ENCODE measurements around the gene GRIK2.
A peak's percentile ranks its signal among the peaks of the same experiment; 100 is the strongest.

GRIK2 gene

GRCh38 chr6:101728956-101729355, 335.4 kb downstream of the GRIK2 start:
- no peak for DNase-seq

- DNase-seq, result no peak
Observed at GRCh38 chr6:101730954-101731353, 337.4 kb downstream of the GRIK2 start.

GRCh38 chr6:101733899-101734298, 340.4 kb downstream of the GRIK2 start:
- DNase-seq, result no peak

GRCh38 chr6:101738481-101738880, 345.0 kb downstream of the GRIK2 start:
- DNase-seq, result no peak

- DNase-seq, result no peak
Observed at GRCh38 chr6:101740631-101741030, 347.1 kb downstream of the GRIK2 start.

- DNase-seq, result no peak
Observed at GRCh38 chr6:101741474-101742171, 348.1 kb downstream of the GRIK2 start.

- no peak for DNase-seq
Observed at GRCh38 chr6:101747160-101747559, 353.7 kb downstream of the GRIK2 start.

GRCh38 chr6:101747716-101748115, 354.2 kb downstream of the GRIK2 start:
- no peak for DNase-seq

GRCh38 chr6:101755931-101756330, 362.4 kb downstream of the GRIK2 start:
- DNase-seq, result no peak

- peak; percentile 52 for DNase-seq
Observed at GRCh38 chr6:101758368-101758767, 364.9 kb downstream of the GRIK2 start.

GRCh38 chr6:101760843-101761621, 367.5 kb downstream of the GRIK2 start:
- peak; percentile 91 for DNase-seq

- no peak for DNase-seq
Observed at GRCh38 chr6:101762851-101763250, 369.3 kb downstream of the GRIK2 start.

GRCh38 chr6:101765281-101765680, 371.8 kb downstream of the GRIK2 start:
- DNase-seq, result no peak

- DNase-seq, result no peak
Observed at GRCh38 chr6:101770116-101770515, 376.6 kb downstream of the GRIK2 start.

- no peak for DNase-seq
Observed at GRCh38 chr6:101776919-101777350, 383.4 kb downstream of the GRIK2 start.

- no peak for DNase-seq
Observed at GRCh38 chr6:101777646-101778045, 384.1 kb downstream of the GRIK2 start.

GRCh38 chr6:101779051-101779844, 385.7 kb downstream of the GRIK2 start:
- peak; percentile 28 for DNase-seq

GRCh38 chr6:101783287-101783686, 389.8 kb downstream of the GRIK2 start:
- DNase-seq, result no peak

- no peak for DNase-seq
Observed at GRCh38 chr6:101784094-101784493, 390.6 kb downstream of the GRIK2 start.

- no peak for DNase-seq
Observed at GRCh38 chr6:101799531-101799930, 406.0 kb downstream of the GRIK2 start.

- no peak for DNase-seq
Observed at GRCh38 chr6:101800598-101800997, 407.1 kb downstream of the GRIK2 start.

GRCh38 chr6:101803136-101803535, 409.6 kb downstream of the GRIK2 start:
- no peak for DNase-seq

- DNase-seq, result peak; percentile 79
Observed at GRCh38 chr6:101806241-101806640, 412.7 kb downstream of the GRIK2 start.

GRCh38 chr6:101811108-101811507, 417.6 kb downstream of the GRIK2 start:
- DNase-seq, result no peak

Data from fibroblast of skin of right quadriceps (primary cell).